Small intestine (tissue), 7 donors: ENCODE measurements around the gene MAEA. TPM values are rescaled to one million over a fixed set of nuclear protein-coding genes. Genes with fewer than 3 reads are reported as not detected.

Source experiments
- DNase-seq, 2 donors: peaks; one replicate each; pipeline versions ENCODE4 v3.0.0 to v3.0.0-alpha.2; 2013
- FAIRE-seq: peaks from 2 replicates; lab custom pipeline; 2012; peaks lifted over from hg19 to GRCh38; lab: Jason Lieb, UNC
- H3K27ac ChIP-seq, 3 donors: one replicate each; pipeline ENCODE4 v1.5.1; 2013; ENCODE audit warnings: low read length in 2 of 3, mild to moderate bottlenecking in 2 of 3, control low read depth in 1 of 3, inconsistent platforms in 1 of 3, low read depth in 1 of 3, moderate library complexity in 1 of 3
- H3K27me3 ChIP-seq, 3 donors: one replicate each; pipeline ENCODE4 v1.6.1; 2013; ENCODE audit warnings: low read length in 3 of 3, inconsistent platforms in 1 of 3; ENCODE audit not compliant: control insufficient read depth in 3 of 3, insufficient read depth in 3 of 3
- H3K36me3 ChIP-seq, 3 donors: one replicate each; pipeline ENCODE4 v1.6.1; 2013; ENCODE audit warnings: low read length in 3 of 3, inconsistent platforms in 1 of 3, low read depth in 1 of 3, mild to moderate bottlenecking in 1 of 3, moderate library complexity in 1 of 3; ENCODE audit not compliant: control insufficient read depth in 3 of 3, insufficient read depth in 2 of 3
- H3K4me1 ChIP-seq, 3 donors: one replicate each; pipeline ENCODE4 v1.6.1; 2013; ENCODE audit warnings: low read length in 2 of 3, inconsistent platforms in 1 of 3, low read depth in 1 of 3, mild to moderate bottlenecking in 1 of 3, moderate library complexity in 1 of 3; ENCODE audit not compliant: control insufficient read depth in 3 of 3, insufficient read depth in 2 of 3
- H3K4me3 ChIP-seq, 3 donors: one replicate each; pipeline ENCODE4 v1.5.1; 2013; ENCODE audit warnings: low read length in 3 of 3, control low read depth in 1 of 3, inconsistent platforms in 1 of 3, low read depth in 1 of 3, mild to moderate bottlenecking in 1 of 3, moderate library complexity in 1 of 3
- H3K9me3 ChIP-seq, 2 donors: one replicate each; pipeline ENCODE4 v1.6.1; 2013; ENCODE audit warnings: low read depth in 1 of 2, low read length in 1 of 2; ENCODE audit not compliant: control insufficient read depth in 2 of 2, insufficient read depth in 1 of 2
- WGBS, 3 donors: extraction: QIAGEN DNeasy Blood & Tissue Kit; methylation state at CpG; one replicate each; pipeline ENCODE4 v1.1.7; 2013; 5-methylcytosine and 5-hydroxymethylcytosine counted together
- polyA plus RNA-seq, 4 donors: library from polyadenylated mRNA; stranded (reverse) in 3 of 4; unstranded in 1 of 4; fragments of 200-250 nt in 3 of 4; fragments of 120-200 nt in 1 of 4; gene quantifications; one replicate each; pipeline versions ENCODE4 v1.2.1 to v1.2.3, GENCODE V29; 2013
- donor health status: healthy with polysubstance abuse.
- donor health status: control.
- donor health status: control.
- donor health status: Bipolar disorder and iron deficiency.
- donor health status: healthy.

Gene MAEA
- polyA plus RNA-seq, 4 donors: 49.4 to 97.1 (median 65.8) TPM

GRCh38 chr4:1297456-1298325 is 8.0 kb downstream of the MAEA start:
- Histone ChIP-seq H3K27ac (no peak overlapping the region), H3K36me3 (peaks cover 8 to 63% (median 13%) of the 10 kb centered on the region in 3 donors), H3K4me1 (no peaks in the 10 kb centered on the region), H3K4me3 (no peak overlapping the region), H3K9me3 (no peaks in the 10 kb centered on the region), H3K27me3 (no peaks in the 10 kb centered on the region)
- 92 to 93% (median 92%) methylated on average over 30 to 32 of the region's 32 CpGs for whole genome bisulfite sequencing, 3 donors
- DNase-seq: no peak
- no peak for FAIRE-seq

GRCh38 chr4:1298461-1298860 is 8.8 kb downstream of the MAEA start:
- 94 to 96% (median 96%) methylated on average over 7 of the region's 7 CpGs for WGBS, 3 donors
- no peak overlapping the region for H3K4me3 ChIP-seq
- no peaks in the 10 kb centered on the region for H3K27me3 ChIP-seq
- peaks cover 8 to 61% (median 13%) of the 10 kb centered on the region in 3 donors for H3K36me3 ChIP-seq
- FAIRE-seq: no peak
- DNase-seq: no peak
- no peaks in the 10 kb centered on the region for H3K4me1 ChIP-seq
- H3K27ac ChIP-seq: no peak overlapping the region
- H3K9me3 ChIP-seq: no peaks in the 10 kb centered on the region

GRCh38 chr4:1299301-1299860 is 9.7 kb downstream of the MAEA start:
- DNase-seq: no peak
- FAIRE-seq: no peak
- WGBS, 3 donors: 82 to 89% (median 85%) methylated on average over 15 of the region's 15 CpGs
- H3K4me3 ChIP-seq: no peak overlapping the region
- no peaks in the 10 kb centered on the region for H3K4me1 ChIP-seq
- H3K36me3 ChIP-seq: peaks cover 11 to 58% (median 13%) of the 10 kb centered on the region in 3 donors
- no peaks in the 10 kb centered on the region for H3K27me3 ChIP-seq
- H3K9me3 ChIP-seq: no peaks in the 10 kb centered on the region
- no peak overlapping the region for H3K27ac ChIP-seq

GRCh38 chr4:1300466-1301455 is 11.1 kb downstream of the MAEA start:
- WGBS, 3 donors: 84 to 85% (median 85%) methylated on average over 40 of the region's 40 CpGs
- FAIRE-seq: no peak

GRCh38 chr4:1302159-1302558 is 12.5 kb downstream of the MAEA start:
- H3K36me3 ChIP-seq: peaks cover 5 to 61% (median 7%) of the 10 kb centered on the region in 3 donors
- 48 to 67% (median 49%) methylated on average over 4 of the region's 4 CpGs for WGBS, 3 donors
- peaks cover 3 to 14% (median 5%) of the 10 kb centered on the region in 3 donors for H3K4me1 ChIP-seq
- DNase-seq: no peak
- no peak overlapping the region for H3K4me3 ChIP-seq
- H3K9me3 ChIP-seq: peaks cover 0 to 4% of the 10 kb centered on the region in 2 donors
- no peak for FAIRE-seq
- H3K27ac ChIP-seq: no peak overlapping the region
- H3K27me3 ChIP-seq: no peaks in the 10 kb centered on the region

More at GRCh38 chr4:1300466-1301455, 11.1 kb downstream of the MAEA start:
- no peaks in the 10 kb centered on the region for H3K9me3 ChIP-seq
- DNase-seq: no peak
- H3K36me3 ChIP-seq: peaks cover 11 to 65% (median 13%) of the 10 kb centered on the region in 3 donors
- H3K4me1 ChIP-seq: peaks cover 0 to 6% (median 5%) of the 10 kb centered on the region in 3 donors
- H3K4me3 ChIP-seq: no peak overlapping the region
- peak overlapping the region in 1 of 3 donors; percentile 29 for H3K27ac ChIP-seq
- no peaks in the 10 kb centered on the region for H3K27me3 ChIP-seq

GRCh38 chr4:1305261-1305711 is 15.6 kb downstream of the MAEA start:
- Histone ChIP-seq H3K4me3 (no peak overlapping the region), H3K4me1 (peaks cover 5 to 19% (median 17%) of the 10 kb centered on the region in 3 donors), H3K36me3 (peaks cover 0 to 43% (median 4%) of the 10 kb centered on the region in 3 donors), H3K9me3 (peaks cover 0 to 7% of the 10 kb centered on the region in 2 donors), H3K27ac (peak overlapping the region in 2 of 3 donors; percentile 80 to 86), H3K27me3 (no peaks in the 10 kb centered on the region)
- FAIRE-seq: no peak
- peak in 1 of 2 donors; percentile 28 for DNase-seq
- 93 to 97% (median 96%) methylated on average over 13 of the region's 13 CpGs for WGBS, 3 donors

- 50 to 64% (median 52%) methylated on average over 17 of the region's 17 CpGs for WGBS, 3 donors
- FAIRE-seq: no peak
- DNase-seq: peak; percentile 30 to 90
- H3K27ac ChIP-seq: peak overlapping the region in 2 of 3 donors; percentile 80 to 86
- no peaks in the 10 kb centered on the region for H3K27me3 ChIP-seq
- H3K36me3 ChIP-seq: peaks cover 0 to 41% (median 3%) of the 10 kb centered on the region in 3 donors
- no peak overlapping the region for H3K4me3 ChIP-seq
- peaks cover 5 to 19% (median 18%) of the 10 kb centered on the region in 3 donors for H3K4me1 ChIP-seq
- H3K9me3 ChIP-seq: peaks cover 0 to 7% of the 10 kb centered on the region in 2 donors
These were observed 16.2 kb downstream of the MAEA start for GRCh38 chr4:1305781-1306455.
